HEK293T (cell line): Measurements from ENCODE around the gene CEP76.

Source experiments
- CTCF ChIA-PET: fragments of 350-600 bp; formaldehyde crosslinking; extraction: SDS; loops from one replicate; lab custom pipeline; 2021; ENCODE audit warnings: antibody characterized with exemption, inconsistent platforms; lab: Yijun Ruan, JAX
- POLR2A ChIA-PET: fragments of 350-600 bp; formaldehyde crosslinking; extraction: SDS; loops from one replicate; lab custom pipeline; 2020; ENCODE audit warnings: antibody characterized with exemption, inconsistent platforms; lab: Yijun Ruan, JAX
- DNase-seq: peaks from one replicate; pipeline ENCODE4 v3.0.0; 2012; ENCODE audit warnings: mixed read lengths; ENCODE audit errors: extremely low spot score
- ARNT ChIP-seq: fragments of 450-650 bp; IDR thresholded peaks from 2 replicates; pipeline ENCODE4 v1.6.1; 2017; ENCODE audit warnings: mild to moderate bottlenecking
- BHLHE40 ChIP-seq: fragments of 450-650 bp; IDR thresholded peaks from 2 replicates; pipeline ENCODE4 v1.6.1; 2016; ENCODE audit warnings: mild to moderate bottlenecking, moderate library complexity, borderline replicate concordance
- CTBP1 ChIP-seq: fragments of 450-650 bp; IDR thresholded peaks from 2 replicates; pipeline ENCODE4 v1.6.1; 2016; ENCODE audit warnings: borderline replicate concordance
- ELF4 ChIP-seq: fragments of 450-650 bp; IDR thresholded peaks from 2 replicates; pipeline ENCODE4 v1.6.1; 2017; ENCODE audit warnings: antibody characterized with exemption
- FOXA1 ChIP-seq: fragments of 450-650 bp; IDR thresholded peaks from 2 replicates; pipeline ENCODE4 v1.6.1; 2016; ENCODE audit warnings: mild to moderate bottlenecking
- FOXK2 ChIP-seq: fragments of 450-650 bp; IDR thresholded peaks from 2 replicates; pipeline ENCODE4 v1.6.1; 2016; ENCODE audit warnings: mild to moderate bottlenecking
- FOXM1 ChIP-seq: fragments of 450-650 bp; IDR thresholded peaks from 2 replicates; pipeline ENCODE4 v1.6.1; 2017; ENCODE audit warnings: mild to moderate bottlenecking, borderline replicate concordance
- HDGF ChIP-seq: fragments of 450-650 bp; IDR thresholded peaks from 2 replicates; pipeline ENCODE4 v1.6.1; 2017; ENCODE audit warnings: antibody characterized with exemption, borderline replicate concordance
- L3MBTL2 ChIP-seq: fragments of 450-650 bp; conservative IDR thresholded peaks from 2 replicates; pipeline ENCODE4 v1.6.1; 2016; ENCODE audit warnings: mild to moderate bottlenecking
- LEF1 ChIP-seq: fragments of 450-650 bp; IDR thresholded peaks from 2 replicates; pipeline ENCODE4 v1.6.1; 2017; ENCODE audit warnings: mild to moderate bottlenecking, borderline replicate concordance
- NFRKB ChIP-seq: fragments of 450-650 bp; IDR thresholded peaks from 2 replicates; pipeline ENCODE4 v1.6.1; 2016; ENCODE audit warnings: mild to moderate bottlenecking, moderate library complexity
- SP1 ChIP-seq: fragments of 450-650 bp; IDR thresholded peaks from 2 replicates; pipeline ENCODE4 v1.6.1; 2017
- SUZ12 ChIP-seq: fragments of 450-650 bp; IDR thresholded peaks from 2 replicates; pipeline ENCODE4 v1.6.1; 2016; ENCODE audit warnings: mild to moderate bottlenecking
- TARDBP ChIP-seq: fragments of 450-650 bp; IDR thresholded peaks from 2 replicates; pipeline ENCODE4 v1.6.1; 2016
- ZNF384 ChIP-seq: fragments of 450-650 bp; IDR thresholded peaks from 2 replicates; pipeline ENCODE4 v1.6.1; 2016

The CEP76 gene

GRCh38 chr18:12749121-12749520, 46.6 kb upstream of the CEP76 start:
- no peak for TF ChIP-seq FOXA1
- no peak for TF ChIP-seq SUZ12
- TF ChIP-seq FOXK2: no peak
- no peak for TF ChIP-seq ELF4
- TF ChIP-seq ARNT: no peak
- DNase-seq: no peak
- ChIA-PET POLR2A (no interaction called here), CTCF (no interaction called here)

- no peak for DNase-seq
- TF ChIP-seq SP1: no peak
- no peak for TF ChIP-seq FOXK2
- no peak for TF ChIP-seq L3MBTL2
- POLR2A ChIA-PET: no interaction called here
- CTCF ChIA-PET: no interaction called here
These were observed 46.1 kb upstream of the CEP76 start for GRCh38 chr18:12748671-12749070.

GRCh38 chr18:12747530-12748315, 45.2 kb upstream of the CEP76 start:
- no peak for TF ChIP-seq FOXA1
- TF ChIP-seq SP1: no peak
- TF ChIP-seq HDGF: no peak
- no peak for TF ChIP-seq FOXK2
- TF ChIP-seq FOXM1: no peak
- no peak for TF ChIP-seq SUZ12

GRCh38 chr18:12745095-12745795, 42.7 kb upstream of the CEP76 start:
- no peak for TF ChIP-seq ZNF384
- no peak for TF ChIP-seq LEF1
- TF ChIP-seq ELF4: no peak
- no peak for TF ChIP-seq NFRKB
- TF ChIP-seq CTBP1: no peak
- TF ChIP-seq FOXK2: no peak
- no peak for TF ChIP-seq BHLHE40
- TF ChIP-seq SP1: no peak
- no peak for TF ChIP-seq SUZ12
- no peak for TF ChIP-seq L3MBTL2
- TF ChIP-seq TARDBP: no peak
- TF ChIP-seq FOXM1: no peak
- no peak for TF ChIP-seq HDGF
- TF ChIP-seq FOXA1: no peak
- TF ChIP-seq ARNT: no peak
- POLR2A ChIA-PET: no interaction called here
- CTCF ChIA-PET: interaction anchor here (0.5 to 1.2 kb wide), 6 partner anchors 8 to 969 kb away, joined by 3 to 5 read pairs (median 4); no protein-coding TSS in a partner anchor
- no peak for DNase-seq

More at GRCh38 chr18:12747530-12748315, 45.2 kb upstream of the CEP76 start:
- POLR2A ChIA-PET: no interaction called here
- no peak for DNase-seq
- CTCF ChIA-PET: no interaction called here

GRCh38 chr18:12744103-12744502, 41.6 kb upstream of the CEP76 start:
- ChIA-PET POLR2A (no interaction called here), CTCF (no interaction called here)
- TF ChIP-seq ELF4: no peak
- no peak for TF ChIP-seq ARNT
- no peak for TF ChIP-seq CTBP1
- TF ChIP-seq ZNF384: no peak
- TF ChIP-seq FOXM1: no peak
- DNase-seq: no peak

GRCh38 chr18:12742453-12742852, 39.9 kb upstream of the CEP76 start:
- CTCF ChIA-PET: no interaction called here
- no peak for DNase-seq
- TF ChIP-seq SUZ12 (no peak), FOXM1 (no peak), LEF1 (no peak), HDGF (no peak), SP1 (no peak), FOXK2 (no peak), CTBP1 (no peak)
- POLR2A ChIA-PET: no interaction called here

GRCh38 chr18:12741351-12741750, 38.8 kb upstream of the CEP76 start:
- DNase-seq: no peak
- TF ChIP-seq SP1 (no peak), FOXK2 (no peak)
- POLR2A ChIA-PET: no interaction called here
- CTCF ChIA-PET: no interaction called here

GRCh38 chr18:12737243-12737902, 34.9 kb upstream of the CEP76 start:
- no peak for TF ChIP-seq TARDBP
- TF ChIP-seq CTBP1: no peak
- TF ChIP-seq ZNF384: no peak
- TF ChIP-seq BHLHE40: no peak
- no peak for TF ChIP-seq SP1
- no peak for TF ChIP-seq FOXA1
- no peak for TF ChIP-seq NFRKB
- TF ChIP-seq ARNT: no peak
- no peak for TF ChIP-seq FOXM1
- no peak for TF ChIP-seq SUZ12
- ChIA-PET CTCF (interaction anchor here (1.2 kb wide), 1 partner anchor 11 kb away, joined by 3 read pairs; no protein-coding TSS in a partner anchor), POLR2A (no interaction called here)
- no peak for DNase-seq
